Nephron (organoid): ENCODE measurements around the gene GATAD2B.

Source experiments
- H3K27ac Mint-ChIP-seq, 3 experiments: 2 replicates each; pipeline ENCODE4 v1.8.0; 2020; ENCODE audit warnings: mixed read lengths in 3 of 3, mild to moderate bottlenecking in 2 of 3, moderate library complexity in 1 of 3
- H3K27me3 Mint-ChIP-seq: 2 replicates; pipeline ENCODE4 v1.8.0; 2021; ENCODE audit warnings: low read depth, mild to moderate bottlenecking, moderate library complexity, mixed read lengths
- H3K36me3 Mint-ChIP-seq: 2 replicates; pipeline ENCODE4 v1.8.0; 2020; ENCODE audit warnings: low read depth, mixed read lengths
- H3K4me1 Mint-ChIP-seq: 2 replicates; pipeline ENCODE4 v1.8.0; 2020; ENCODE audit warnings: mixed read lengths
- H3K4me3 Mint-ChIP-seq, 3 experiments: 2 replicates each; pipeline ENCODE4 v1.8.0; 2020; ENCODE audit warnings: mild to moderate bottlenecking in 3 of 3, mixed read lengths in 3 of 3, moderate library complexity in 2 of 3
- H3K9me3 Mint-ChIP-seq: 2 replicates; pipeline ENCODE4 v1.8.0; 2020; ENCODE audit warnings: mixed read lengths
- TF ChIP-seq, protein P1 (sequence below), 3 experiments: fragments of 200-600 bp; sonication (generic); IDR thresholded peaks; one replicate each; pipeline ENCODE4 v1.5.0; 2021; ENCODE audit warnings: antibody characterized with exemption in 3 of 3; ENCODE audit not compliant: unreplicated experiment in 3 of 3

The GATAD2B gene

DNA sequence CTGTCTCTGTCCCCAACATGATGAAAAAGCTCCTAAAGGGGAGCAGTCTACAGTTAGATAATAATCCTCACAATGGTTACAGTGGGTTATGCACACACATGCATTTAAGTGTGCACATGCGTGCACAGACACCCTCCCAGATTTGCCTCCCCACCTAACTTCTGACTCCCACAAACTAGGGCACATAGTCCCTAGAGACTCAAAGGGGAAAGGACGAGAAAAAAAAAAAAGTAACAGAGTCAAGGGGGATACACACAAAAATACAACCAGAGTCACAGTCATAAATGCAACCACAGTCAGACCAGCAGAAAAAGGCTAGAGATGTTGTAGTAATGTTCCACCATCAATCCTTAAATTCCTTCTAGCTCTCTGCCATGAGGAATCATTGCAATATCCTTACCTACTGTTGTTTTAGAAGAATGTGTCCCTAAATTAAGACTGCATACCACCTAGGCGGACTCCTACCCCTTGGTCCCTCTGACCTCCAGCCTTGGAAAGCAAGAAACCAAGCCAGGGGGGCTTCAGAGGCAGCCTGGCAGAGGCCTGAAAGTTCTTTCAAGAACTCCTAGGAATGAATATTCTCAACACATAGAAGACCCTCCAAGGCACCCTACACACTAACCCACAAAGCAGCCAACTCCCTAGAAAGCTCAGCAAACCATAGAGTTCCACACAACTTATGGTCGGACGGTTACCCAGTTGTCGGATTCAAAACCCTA is 34.4 kb upstream of the GATAD2B start:
- peaks cover 29% of the 10 kb centered on the region for H3K36me3 Mint-ChIP-seq
- H3K27me3 Mint-ChIP-seq, result no peaks in the 10 kb centered on the region
- peak overlapping the region; percentile 93 to 98 (median 97) for H3K4me3 Mint-ChIP-seq

DNA sequence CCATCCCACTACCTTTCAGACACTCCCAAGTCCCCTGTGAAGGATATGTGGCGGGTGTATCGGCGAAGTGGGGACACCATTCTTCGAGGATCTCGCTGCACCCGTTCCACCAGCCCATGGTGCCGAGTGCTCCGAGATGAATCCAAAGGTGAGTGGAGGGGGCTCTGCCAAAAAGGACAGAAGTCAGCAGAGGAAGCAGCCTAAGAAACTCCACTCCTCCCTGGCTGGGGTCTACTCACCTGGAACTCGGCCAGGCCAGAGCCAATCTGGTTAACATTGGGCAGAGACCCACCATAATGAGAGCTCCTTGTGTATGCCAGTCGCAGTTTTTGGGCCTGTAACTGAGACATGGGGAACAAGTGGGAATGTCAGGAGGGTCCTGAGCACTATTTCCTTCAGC is 32.1 kb upstream of the GATAD2B start:
- Mint-ChIP-seq H3K36me3 (peaks cover 38% of the 10 kb centered on the region), H3K27me3 (no peaks in the 10 kb centered on the region), H3K4me3 (peak overlapping the region in 1 of 3 experiments; percentile 62), H3K4me1 (peaks cover 20% of the 10 kb centered on the region), H3K9me3 (no peaks in the 10 kb centered on the region), H3K27ac (no peak overlapping the region)
- TF ChIP-seq, protein P1, sequence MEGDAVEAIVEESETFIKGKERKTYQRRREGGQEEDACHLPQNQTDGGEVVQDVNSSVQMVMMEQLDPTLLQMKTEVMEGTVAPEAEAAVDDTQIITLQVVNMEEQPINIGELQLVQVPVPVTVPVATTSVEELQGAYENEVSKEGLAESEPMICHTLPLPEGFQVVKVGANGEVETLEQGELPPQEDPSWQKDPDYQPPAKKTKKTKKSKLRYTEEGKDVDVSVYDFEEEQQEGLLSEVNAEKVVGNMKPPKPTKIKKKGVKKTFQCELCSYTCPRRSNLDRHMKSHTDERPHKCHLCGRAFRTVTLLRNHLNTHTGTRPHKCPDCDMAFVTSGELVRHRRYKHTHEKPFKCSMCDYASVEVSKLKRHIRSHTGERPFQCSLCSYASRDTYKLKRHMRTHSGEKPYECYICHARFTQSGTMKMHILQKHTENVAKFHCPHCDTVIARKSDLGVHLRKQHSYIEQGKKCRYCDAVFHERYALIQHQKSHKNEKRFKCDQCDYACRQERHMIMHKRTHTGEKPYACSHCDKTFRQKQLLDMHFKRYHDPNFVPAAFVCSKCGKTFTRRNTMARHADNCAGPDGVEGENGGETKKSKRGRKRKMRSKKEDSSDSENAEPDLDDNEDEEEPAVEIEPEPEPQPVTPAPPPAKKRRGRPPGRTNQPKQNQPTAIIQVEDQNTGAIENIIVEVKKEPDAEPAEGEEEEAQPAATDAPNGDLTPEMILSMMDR (IDR thresholded peaks at IDR 0.05; ENCODE audit: unreplicated experiment in 3 of 3), result no peak

More for the DNA sequence above, 34.4 kb upstream of the GATAD2B start:
- TF ChIP-seq, protein P1 (IDR thresholded peaks at IDR 0.05; ENCODE audit: unreplicated experiment in 3 of 3), result no peak
- H3K27ac Mint-ChIP-seq, result peak overlapping the region; percentile 60 to 89 (median 87)
- no peaks in the 10 kb centered on the region for H3K9me3 Mint-ChIP-seq
- peaks cover 34% of the 10 kb centered on the region for H3K4me1 Mint-ChIP-seq

DNA sequence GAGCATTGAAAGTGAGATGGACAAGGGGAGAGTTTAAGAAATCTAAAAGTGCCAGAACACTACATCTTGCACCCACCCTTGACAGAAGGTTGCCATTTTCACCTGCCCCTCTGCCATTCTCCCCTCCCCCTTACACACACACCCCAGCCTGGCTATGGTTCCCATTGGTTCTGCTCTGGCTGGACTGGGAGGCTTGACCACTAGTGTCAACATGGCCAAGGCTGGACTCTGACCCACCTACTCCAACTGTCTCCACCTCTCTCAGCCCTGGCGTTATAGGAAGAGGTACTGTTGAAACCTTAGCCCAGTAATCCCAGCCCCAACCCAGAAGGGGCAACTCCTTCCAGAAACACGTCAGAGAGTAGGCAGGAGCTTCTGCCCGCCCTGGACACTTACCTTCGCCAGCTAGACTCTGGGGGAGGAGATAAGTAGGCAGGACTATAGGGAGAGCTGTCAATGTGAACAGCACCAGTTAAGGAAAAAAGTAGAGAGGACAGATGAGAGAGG is 31.1 kb upstream of the GATAD2B start:
- Mint-ChIP-seq H3K4me1 (peaks cover 20% of the 10 kb centered on the region), H3K36me3 (peaks cover 34% of the 10 kb centered on the region), H3K27me3 (no peaks in the 10 kb centered on the region), H3K27ac (peak overlapping the region in 1 of 3 experiments; percentile 14), H3K9me3 (no peaks in the 10 kb centered on the region), H3K4me3 (peak overlapping the region; percentile 33 to 62 (median 41))
- TF ChIP-seq, protein P1 (IDR thresholded peaks at IDR 0.05; ENCODE audit: unreplicated experiment in 3 of 3), result no peak

DNA sequence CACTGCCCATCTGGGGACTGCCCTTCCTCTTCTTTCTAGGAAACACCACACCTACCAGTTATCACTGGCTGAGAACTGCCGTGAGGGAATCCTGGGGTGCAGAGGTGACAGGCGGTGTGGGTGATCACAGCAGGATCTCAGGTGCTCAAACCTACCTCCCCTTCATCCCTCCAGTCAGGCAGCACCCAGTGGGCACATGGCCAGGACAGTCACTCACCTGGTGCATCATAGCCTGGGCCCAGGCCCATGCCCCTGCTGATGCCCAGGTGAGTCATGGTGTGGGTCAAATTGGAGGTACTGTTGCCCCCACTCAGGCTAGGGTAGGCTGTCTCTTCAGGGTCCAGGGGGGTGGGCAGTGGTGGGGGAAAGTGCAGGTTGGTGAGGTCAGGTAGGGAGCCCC is 29.0 kb upstream of the GATAD2B start:
- Mint-ChIP-seq H3K4me3 (no peak overlapping the region), H3K4me1 (peaks cover 10% of the 10 kb centered on the region), H3K27ac (no peak overlapping the region), H3K9me3 (no peaks in the 10 kb centered on the region), H3K36me3 (peaks cover 41% of the 10 kb centered on the region), H3K27me3 (no peaks in the 10 kb centered on the region)
- TF ChIP-seq, protein P1 (IDR thresholded peaks at IDR 0.05; ENCODE audit: unreplicated experiment in 3 of 3), result no peak

DNA sequence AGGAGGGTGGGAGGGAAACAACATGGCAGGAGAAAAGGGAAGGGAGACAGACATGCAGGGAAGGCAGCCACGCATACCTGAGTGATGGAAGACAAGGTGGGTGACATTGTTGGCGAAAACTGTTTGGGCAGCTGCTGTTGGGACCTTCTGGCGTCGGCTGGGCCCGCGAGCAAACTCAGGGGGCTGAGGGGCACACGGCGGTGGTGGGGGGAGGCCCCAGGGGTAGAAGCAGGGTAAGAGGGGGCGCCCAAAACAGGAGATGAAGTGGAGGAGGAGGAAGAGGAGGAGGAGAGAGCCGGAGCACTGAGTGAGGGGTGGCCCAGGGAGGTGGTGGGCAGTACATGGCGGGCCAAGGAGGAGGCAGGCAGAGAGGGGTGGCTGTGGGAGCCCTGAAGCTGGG is 28.4 kb upstream of the GATAD2B start:
- peaks cover 41% of the 10 kb centered on the region for H3K36me3 Mint-ChIP-seq
- no peaks in the 10 kb centered on the region for H3K9me3 Mint-ChIP-seq
- H3K4me3 Mint-ChIP-seq, result no peak overlapping the region
- no peaks in the 10 kb centered on the region for H3K27me3 Mint-ChIP-seq
- no peak overlapping the region for H3K27ac Mint-ChIP-seq
- H3K4me1 Mint-ChIP-seq, result peaks cover 6% of the 10 kb centered on the region
- TF ChIP-seq, protein P1 (IDR thresholded peaks at IDR 0.05; ENCODE audit: unreplicated experiment in 3 of 3), result no peak
